IPS-11a (cell line): ENCODE measurements around the gene NRAS.

Source experiments
- H3K4me3 ChIP-seq: one replicate; pipeline ENCODE4 v1.5.1; 2013; ENCODE audit warnings: low read depth, low read length, control low read depth

Gene NRAS

DNA sequence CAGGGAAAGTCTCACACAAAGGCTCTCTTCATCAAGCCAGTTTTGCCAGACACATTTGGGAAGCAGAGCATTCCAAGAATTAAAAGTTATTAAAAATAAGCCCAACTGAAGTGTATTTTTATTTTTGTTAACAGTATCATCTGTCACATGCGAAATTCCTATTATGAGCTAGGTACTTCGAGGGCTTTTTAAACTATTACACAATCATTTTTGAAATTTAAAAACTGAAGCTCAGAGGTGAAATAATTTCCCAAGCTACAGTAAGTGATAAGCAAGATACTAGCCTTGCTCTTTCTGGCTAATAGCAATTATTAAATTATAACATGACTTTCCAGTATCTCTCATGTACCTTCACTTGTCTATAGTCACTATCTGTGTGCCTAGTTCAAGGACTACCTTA lies 12.0 kb upstream of the NRAS start:
- no peak overlapping the region for H3K4me3 ChIP-seq

DNA sequence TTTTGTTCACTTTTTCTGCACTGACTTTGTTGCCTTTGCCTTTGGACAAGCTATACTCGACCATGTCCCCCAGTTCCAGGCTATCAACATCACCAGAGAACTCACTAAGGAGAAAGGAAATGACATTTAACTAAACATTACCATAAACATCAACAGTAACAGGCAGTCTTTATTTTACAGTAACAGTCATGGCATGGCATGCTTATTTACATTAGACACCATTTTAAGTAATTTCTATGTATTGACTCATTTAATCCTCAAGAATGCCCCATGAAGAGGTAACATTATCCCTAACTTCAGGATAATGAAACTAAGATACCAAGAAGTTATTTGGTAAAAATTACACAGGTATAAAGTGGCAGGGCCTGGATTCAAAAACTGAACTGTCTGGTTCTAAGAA lies 8.7 kb upstream of the NRAS start:
- no peak overlapping the region for H3K4me3 ChIP-seq

DNA sequence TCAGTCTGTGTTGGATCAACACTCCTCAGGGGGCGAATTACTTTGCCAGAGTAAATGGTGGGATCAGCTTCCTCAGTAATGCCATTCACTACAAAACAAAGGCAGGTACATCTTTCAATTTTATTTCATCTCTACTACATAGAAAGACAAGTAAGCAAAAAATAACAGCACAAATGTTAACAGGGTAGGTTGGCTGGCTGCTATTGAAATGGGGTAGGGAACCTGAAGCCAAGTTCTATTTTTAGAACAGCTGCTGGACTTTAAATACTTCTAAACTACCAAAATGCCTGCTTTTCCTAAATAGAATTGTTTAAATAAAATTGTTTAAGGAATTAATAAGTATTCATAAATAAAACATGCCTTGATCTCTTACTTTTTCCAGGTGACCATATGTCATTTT lies 7.3 kb upstream of the NRAS start:
- H3K4me3 ChIP-seq: no peak overlapping the region

DNA sequence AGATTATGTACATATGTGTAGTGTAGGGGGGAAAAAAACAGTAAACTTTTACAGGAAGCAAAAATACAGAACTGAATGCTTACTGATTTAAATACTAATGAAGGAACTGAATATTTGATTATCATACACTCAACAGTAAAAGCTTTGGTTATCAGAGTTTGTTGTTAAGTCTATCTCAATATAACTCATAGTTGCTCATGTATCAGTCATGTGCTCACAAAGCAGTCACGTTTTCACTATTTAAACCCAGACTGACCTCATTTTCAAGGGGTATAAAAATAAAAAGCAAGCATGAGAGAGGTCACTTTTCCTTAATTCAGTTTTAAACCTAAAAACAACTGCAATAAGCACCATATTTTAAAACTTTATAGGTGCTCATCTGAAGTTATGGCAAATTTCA lies 6.9 kb upstream of the NRAS start:
- no peak overlapping the region for H3K4me3 ChIP-seq

DNA sequence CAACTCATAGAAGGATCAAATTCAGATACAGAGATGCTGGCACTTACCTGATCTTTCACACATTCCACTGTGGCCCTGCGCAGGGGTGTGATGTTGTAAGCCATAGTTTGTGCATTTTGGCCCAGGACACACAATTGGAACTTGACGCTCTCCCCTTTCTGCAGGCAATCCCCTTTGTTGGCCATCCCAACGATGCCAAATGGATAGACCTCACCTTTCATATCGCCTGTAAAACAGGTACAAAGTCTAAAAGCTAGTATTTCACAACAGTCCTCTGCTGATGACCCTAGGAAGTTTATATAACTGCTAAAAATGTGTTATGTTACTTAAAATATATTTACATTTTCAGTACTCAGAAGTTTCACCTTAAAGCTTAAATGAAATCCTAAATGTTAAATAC lies 3.9 kb upstream of the NRAS start:
- H3K4me3 ChIP-seq: no peak overlapping the region

DNA sequence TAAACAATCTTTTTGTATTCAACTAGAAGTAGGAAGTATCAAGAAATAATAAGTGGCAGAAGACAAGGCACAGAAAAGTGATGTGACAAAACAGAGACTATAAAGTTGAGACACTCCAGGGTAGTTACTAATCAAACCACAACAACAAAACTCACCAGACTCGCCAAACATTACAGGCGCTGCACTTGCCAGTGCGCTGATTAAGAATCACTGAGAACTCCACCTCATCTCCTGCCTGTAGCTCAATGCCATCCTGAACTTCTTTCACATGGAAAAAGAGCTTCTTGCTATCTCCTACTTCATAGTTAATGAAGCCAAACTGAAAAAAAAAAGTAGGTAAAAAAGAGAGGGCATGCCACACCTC lies 2.8 kb upstream of the NRAS start:
- H3K4me3 ChIP-seq: no peak overlapping the region

DNA sequence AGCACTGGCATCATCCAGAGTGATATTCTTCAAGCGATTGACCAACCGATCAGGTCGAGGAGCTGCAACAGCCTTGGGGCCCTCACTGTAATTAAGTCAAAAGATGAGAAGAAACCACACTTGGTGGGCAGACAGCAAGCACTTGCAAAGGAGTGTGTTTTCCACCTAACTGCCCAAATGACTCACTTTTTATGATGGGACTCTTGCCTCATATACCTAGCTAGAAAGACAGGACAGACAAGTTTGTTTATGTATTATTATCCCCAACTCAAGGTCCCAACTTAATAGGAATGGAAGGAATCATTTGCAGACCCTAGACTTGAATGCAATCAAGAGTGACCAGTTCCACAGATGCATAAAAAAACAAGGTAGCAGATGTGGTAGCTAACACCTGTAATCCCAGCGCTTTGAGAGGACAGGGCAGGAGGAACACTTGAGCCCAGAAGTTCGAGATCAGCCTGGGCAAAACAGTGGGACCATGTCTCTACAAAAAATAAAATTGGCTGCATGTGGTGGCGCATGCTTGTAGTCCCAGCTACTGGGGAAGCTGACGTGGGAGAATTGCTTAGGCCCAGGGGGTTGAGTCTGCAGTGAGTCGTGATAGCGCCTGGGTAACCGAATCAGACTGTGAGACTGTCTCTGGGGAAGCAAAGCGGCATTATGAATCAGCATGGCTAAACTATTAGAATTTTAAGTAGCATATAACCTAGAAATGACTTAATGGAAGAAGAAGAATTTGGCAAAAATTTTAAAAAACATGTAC lies 2.3 kb upstream of the NRAS start:
- no peak overlapping the region for H3K4me3 ChIP-seq

DNA sequence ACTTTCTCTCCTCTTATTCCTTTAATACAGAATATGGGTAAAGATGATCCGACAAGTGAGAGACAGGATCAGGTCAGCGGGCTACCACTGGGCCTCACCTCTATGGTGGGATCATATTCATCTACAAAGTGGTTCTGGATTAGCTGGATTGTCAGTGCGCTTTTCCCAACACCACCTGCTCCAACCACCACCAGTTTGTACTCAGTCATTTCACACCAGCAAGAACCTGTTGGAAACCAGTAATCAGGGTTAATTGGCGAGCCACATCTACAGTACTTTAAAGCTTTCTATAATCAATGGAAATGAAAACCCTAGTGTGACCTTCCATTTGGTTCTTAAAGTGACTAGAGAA lies 643 bp downstream of the NRAS start:
- H3K4me3 ChIP-seq: peak overlapping the region; percentile 89

DNA sequence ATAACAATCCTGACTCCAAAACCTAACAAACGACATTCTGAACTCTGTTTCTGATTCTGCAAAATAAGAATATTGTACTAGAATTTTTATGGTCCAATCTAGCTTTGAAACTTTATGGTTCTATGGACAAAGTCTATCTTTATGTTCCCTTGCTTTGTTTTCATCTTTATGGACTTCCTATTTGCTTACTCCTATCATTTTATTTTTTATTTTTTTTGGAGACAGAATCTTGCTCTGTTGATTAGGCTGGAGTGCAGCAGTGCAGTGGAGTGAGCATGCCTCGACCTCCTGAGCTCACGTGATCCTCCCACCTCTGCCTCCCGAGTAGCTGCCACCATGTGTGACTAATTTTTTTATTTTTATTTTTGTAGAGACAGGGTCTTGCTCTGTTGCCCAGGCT lies 3.6 kb downstream of the NRAS start:
- no peak overlapping the region for H3K4me3 ChIP-seq

DNA sequence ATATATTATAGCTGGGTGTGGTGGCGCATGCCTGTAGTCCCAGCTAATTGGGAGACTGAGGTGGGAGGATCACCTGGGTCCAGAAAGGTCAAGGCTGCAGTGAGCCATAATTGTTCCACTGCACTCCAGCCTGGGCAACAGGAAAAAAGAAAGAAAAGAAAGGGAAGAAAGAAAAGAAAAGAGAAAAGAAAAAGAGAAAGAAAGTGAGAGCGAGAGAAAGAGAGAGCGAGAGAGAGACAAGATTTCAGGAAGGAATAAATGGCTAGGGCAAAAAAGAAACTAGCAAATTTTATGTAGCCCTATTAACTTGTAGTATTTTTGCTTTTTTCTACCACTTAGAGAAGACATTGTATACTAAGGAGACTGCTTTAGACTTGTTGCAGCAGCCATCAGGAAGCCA lies 6.2 kb downstream of the NRAS start:
- H3K4me3 ChIP-seq: no peak overlapping the region

DNA sequence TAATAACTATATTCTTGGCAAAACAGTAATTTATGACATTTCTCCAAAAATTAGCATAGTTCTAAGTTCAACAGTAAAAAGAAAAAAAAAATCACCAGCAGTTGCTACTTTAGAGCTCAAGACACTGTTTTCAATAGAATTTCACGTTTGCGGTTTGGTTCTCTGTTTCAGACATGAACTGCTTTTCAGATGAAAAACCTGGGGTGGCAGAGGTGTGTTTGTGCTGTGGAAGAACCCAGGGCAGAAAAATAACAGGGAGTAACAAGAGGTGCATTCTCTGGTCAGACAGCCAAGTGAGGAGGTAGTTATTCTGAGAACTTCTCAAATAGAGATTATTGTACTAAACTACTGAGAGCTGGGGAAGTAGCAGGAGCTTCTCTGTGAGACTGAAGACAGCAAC lies 9.0 kb downstream of the NRAS start:
- H3K4me3 ChIP-seq: no peak overlapping the region

DNA sequence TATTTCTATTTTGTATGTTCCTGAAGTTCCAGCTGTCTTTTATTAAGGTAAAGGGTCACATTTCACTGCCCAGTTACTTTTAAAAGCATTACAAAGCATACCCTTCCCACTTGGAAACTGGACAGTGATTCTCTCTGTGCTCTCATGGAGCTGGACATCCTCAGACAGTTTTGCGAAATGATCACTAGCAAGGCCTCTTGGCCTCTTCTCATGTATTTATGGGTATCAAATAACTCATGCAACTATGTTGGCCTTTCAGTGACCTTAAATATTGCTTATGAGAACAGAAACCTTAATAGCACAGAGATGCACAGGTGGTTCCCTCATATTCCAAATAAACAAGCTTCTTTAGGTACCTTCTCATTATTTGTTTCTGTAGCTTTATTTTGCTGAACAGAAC lies 13.3 kb downstream of the NRAS start:
- no peak overlapping the region for H3K4me3 ChIP-seq

DNA sequence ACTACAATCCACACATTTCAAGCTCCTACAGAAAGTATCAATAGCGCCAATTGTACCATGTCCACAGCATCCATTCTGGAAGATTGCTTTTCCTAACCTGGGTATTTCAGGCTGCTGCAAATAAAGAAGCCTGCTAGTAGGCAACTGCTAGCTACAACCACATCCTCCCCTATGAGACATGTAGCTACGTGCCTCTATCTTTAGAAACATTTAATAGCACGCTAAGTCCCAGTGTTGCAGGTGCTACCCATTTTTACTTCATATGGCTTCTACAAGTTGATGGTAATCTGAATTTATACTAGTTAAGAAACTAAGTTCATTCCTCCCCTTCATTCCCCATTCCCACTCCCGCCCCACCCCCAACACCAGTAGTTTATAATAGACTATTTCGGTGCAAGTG lies 13.8 kb downstream of the NRAS start:
- H3K4me3 ChIP-seq: no peak overlapping the region

DNA sequence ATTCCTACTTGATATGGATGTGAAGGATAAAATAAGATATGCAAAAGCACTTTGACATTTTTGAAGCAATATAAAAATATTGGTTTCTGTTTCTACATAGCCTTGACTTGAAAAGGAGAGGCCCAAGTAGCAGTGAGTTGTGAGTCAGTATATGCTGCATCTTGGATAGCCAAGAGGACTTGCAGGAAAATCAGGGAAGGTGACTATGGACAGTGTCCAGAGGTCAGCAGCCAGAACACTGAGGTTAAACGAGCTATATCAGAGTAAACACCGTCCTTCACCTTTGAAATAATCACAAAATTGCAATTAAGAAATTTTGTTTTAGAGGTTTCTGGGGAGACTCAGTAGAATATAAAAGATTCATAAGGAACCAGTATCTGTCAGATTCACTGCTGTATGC lies 14.6 kb downstream of the NRAS start:
- H3K4me3 ChIP-seq: no peak overlapping the region

DNA sequence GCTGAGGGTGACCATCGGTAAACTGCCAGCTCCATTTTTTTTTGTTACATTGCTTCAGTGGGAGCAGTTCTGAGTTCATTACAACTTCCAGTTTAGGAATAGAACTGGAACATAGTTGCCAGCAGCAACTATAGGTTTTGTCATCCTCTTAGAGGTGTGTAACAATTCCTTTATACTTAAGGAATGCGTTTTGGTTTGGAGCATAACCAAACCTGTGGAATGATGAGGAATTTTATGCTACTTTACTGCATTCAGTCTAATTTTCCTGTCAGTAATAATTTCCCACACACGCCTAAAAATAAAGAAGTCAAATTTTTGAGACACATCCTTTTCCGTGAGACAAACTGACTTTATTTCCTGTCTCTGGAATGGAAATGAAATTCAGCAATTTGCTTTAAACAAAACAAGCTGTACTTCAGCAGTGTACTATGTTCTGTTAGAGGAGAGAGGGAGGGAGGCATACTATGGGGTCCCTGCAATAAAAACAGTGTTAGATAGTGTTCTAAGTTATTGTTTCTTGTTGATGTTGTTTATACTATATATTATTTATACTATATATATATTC lies 16.5 kb downstream of the NRAS start:
- H3K4me3 ChIP-seq: no peak overlapping the region

DNA sequence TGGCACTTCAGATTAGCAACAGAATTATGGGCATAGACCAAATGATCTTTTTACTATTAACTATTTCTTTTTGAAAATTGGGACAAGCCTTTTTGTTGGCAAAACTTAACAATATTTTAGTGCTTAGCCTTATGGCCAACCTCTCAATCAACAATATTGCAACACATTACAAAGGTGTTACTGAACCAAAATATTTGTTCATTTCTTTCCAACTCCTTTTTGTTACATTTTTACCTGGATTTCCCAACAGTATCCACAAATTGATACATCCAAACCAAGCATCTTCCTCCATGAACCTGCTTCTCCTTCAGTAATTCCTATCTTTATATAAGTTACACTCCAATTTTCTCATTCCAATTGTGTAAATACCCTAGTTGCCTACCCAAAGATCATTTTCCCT lies 19.8 kb downstream of the NRAS start:
- H3K4me3 ChIP-seq: no peak overlapping the region

DNA sequence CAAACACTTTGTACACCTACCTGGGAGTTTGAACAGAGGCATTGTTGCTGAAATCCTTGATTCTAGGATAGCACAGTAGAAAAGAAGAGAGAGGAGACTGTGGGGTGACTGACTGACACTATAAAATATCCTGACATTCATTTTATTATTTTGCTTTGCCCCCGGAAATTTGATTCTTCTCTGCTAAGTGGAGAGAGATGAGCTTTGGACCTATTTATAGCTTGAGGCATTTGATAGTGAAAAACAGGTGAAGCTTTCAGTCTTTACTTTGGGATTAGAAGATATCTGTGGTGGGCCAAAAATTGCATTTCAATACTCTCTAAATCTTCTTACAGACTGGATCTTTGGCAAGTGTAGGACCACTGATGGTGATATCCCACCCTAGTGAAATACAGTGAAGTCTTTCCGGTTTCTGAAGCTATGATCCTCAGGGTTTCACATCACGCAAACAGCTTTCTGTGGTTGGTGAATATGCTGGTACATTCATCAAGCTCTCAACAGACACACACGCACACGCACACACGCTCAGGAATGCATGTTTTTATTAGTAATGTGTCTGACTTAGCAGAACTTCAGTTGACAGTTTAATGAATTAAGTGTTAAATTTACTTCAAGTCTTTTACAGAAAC lies 21.0 kb downstream of the NRAS start, which contains the start of gene AMPD1:
Gene AMPD1 (minus strand): TSS at position 117 of the 629 bp plus-strand sequence. CDS start 75 bp downstream, at position 42.
- no peak within 1 kb of the TSS for H3K4me3 ChIP-seq

DNA sequence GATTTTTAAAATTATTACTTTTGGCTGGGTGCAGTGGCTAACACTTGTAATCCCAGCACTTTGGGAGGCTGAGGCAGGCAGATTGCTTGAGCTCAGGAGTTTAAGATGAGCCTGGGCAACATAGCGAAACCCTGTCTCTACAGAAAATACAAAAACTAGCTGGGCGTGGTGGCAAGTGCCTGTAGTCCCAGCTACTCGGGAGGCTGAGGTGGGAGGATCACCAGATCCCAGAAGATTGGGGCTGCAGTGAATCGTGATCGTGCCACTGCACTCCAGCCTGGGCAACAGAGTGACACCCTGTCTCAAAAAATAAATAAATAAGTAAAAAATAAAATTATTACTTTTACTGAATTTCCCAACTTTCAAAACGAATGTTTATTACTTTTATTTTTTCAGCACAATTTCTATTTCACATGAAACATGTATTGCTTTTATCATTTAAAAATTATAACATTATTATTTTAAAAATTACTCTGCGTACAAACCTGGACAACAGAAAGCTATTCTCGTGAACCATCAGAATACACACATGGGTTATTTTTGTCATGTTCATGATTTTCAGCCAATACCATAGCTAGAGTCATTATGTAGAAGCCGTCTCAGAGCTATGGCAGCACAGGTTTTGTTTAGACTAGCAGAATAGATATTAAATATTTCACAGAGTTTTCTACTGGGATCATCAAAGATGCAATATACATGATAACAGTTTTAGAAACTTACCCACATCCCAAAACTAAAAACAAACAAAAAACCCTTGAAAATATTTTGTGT lies 21.8 kb downstream of the NRAS start:
- no peak overlapping the region for H3K4me3 ChIP-seq

DNA sequence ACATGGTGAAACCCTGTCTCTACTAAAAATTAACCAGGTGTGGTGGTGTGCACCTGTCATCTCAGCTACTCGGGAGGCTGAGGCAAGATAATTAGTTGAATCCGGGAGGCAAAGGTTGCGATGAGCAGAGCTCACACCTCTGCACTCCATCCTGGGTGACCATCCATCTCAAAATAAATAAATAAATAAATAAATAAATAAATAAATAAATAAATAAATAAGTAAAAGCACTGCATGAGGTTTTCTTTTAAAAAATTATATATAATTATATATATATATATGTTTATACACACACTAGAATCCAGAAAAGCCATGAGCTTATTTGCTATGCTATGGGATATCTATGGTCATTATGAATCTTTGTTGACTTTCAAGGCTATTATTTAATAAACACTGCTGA lies 23.6 kb downstream of the NRAS start:
- no peak overlapping the region for H3K4me3 ChIP-seq

DNA sequence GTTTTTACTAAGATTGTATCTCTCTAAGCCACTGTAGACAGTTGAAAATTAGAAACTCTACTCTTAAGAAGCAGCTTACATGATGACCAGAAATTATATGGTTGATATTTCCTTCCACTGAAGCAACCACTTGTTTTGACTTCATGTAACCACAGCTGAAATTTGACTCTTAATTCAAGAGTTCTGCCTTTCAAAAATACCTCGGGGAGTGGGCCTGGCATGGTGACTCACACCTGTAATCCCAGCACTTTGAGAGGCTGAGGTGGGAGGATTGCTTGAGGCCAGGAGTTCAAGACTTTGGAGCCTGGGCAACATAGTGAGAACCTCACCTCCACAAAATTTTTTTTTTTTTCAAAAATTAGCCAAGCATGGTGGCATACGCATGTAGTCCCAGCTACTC lies 25.5 kb downstream of the NRAS start:
- no peak overlapping the region for H3K4me3 ChIP-seq

DNA sequence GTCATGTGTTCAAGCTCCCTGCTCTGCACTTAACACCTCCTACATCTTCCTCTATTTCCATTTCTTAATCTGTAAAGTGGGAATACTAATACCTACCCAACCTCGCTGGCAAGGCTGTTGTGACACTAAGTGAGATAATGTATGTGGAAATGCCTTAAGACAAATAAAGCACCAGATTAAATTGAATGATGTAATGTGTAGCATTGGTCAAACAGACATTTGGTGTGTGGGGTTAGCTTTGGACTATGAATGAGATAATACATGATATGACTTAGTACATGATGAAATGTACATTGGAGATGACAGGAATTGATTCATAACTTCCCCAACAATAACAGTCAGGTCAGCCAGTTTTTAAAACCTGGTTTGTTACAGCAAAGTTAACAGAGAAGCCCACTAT lies 26.4 kb downstream of the NRAS start:
- no peak overlapping the region for H3K4me3 ChIP-seq

DNA sequence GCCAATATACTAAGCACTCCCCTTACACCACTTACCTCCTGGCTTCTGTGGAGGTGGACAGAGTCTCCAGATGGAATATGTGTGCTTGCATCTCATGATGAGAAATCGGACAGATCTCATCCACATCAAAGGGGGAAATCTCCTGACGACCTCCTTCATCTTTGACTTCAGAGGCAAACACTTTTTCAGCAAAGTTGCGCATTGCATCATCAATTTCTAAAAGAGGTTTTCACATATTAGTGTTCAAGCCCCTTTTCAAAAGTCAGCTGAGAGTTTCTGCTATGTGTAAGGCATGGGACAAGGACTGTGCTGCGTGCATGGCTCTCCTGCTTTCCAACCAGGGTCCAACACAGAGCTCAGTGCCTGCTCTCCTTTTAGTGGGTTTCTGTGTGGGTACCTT lies 28.0 kb downstream of the NRAS start:
- no peak overlapping the region for H3K4me3 ChIP-seq
